Naive thymus-derived CD4-positive, alpha-beta T cell (primary cell): Measurements from ENCODE around the gene SLC1A7. TPM values are rescaled to one million over a fixed set of nuclear protein-coding genes. Genes with fewer than 3 reads are reported as not detected.
A peak's percentile ranks its signal among the peaks of the same experiment; 100 is the strongest.

Source experiments
- ATAC-seq: fragments of 150-1000 bp; cut with Tn5 transposase; 2 replicates; pipeline ENCODE4 v1.10.0; 2021; ENCODE audit warnings: mild to moderate bottlenecking, moderate library complexity
- CTCF ChIA-PET: fragments of 350-600 bp; sonication (Branson Sonifier 250); formaldehyde crosslinking; loops from one replicate; lab custom pipeline; 2021; ENCODE audit warnings: antibody characterized with exemption; lab: Charles Lee
- POLR2A ChIA-PET: fragments of 350-600 bp; sonication (Branson Sonifier 250); formaldehyde crosslinking; loops from one replicate; lab custom pipeline; 2021; ENCODE audit warnings: antibody characterized with exemption, inconsistent platforms; lab: Charles Lee
- DNase-seq, 9 donors: peaks; one replicate each; pipeline versions ENCODE4 v3.0.0 to v3.0.0-alpha.2; 2020 to 2022; ENCODE audit warnings: mixed read lengths in 1 of 9
- H3K27ac ChIP-seq: one replicate; pipeline ENCODE4 v1.7.0; 2013; ENCODE audit warnings: mild to moderate bottlenecking, low read depth, low read length, moderate library complexity
- H3K27me3 ChIP-seq, 2 donors: one replicate each; pipeline ENCODE4 v1.7.0; 2013; ENCODE audit warnings: low read length in 2 of 2, mild to moderate bottlenecking in 2 of 2, moderate library complexity in 2 of 2; ENCODE audit not compliant: control insufficient read depth in 2 of 2, insufficient read depth in 2 of 2
- H3K36me3 ChIP-seq, 3 experiments: 1 replicate in 2 of 3; 2 replicates in 1 of 3; pipeline ENCODE4 v1.7.0; 2013; ENCODE audit warnings: low read length in 3 of 3, mild to moderate bottlenecking in 3 of 3, moderate library complexity in 1 of 3; ENCODE audit not compliant: insufficient read depth in 3 of 3, control insufficient read depth in 2 of 3
- H3K4me1 ChIP-seq, 2 donors: one replicate each; pipeline ENCODE4 v1.7.0; 2013; ENCODE audit warnings: low read length in 2 of 2, mild to moderate bottlenecking in 2 of 2, moderate library complexity in 1 of 2; ENCODE audit not compliant: control insufficient read depth in 2 of 2, insufficient read depth in 2 of 2
- H3K4me3 ChIP-seq: 2 replicates; pipeline ENCODE4 v1.7.0; 2013; ENCODE audit warnings: mild to moderate bottlenecking, low read length
- H3K9me3 ChIP-seq, 3 experiments: 1 replicate in 2 of 3; 2 replicates in 1 of 3; pipeline ENCODE4 v1.7.0; 2013; ENCODE audit warnings: low read length in 3 of 3; ENCODE audit not compliant: control insufficient read depth in 2 of 3
- H3K27ac Mint-ChIP-seq, 9 donors: one replicate each; pipeline ENCODE4 v1.8.0; 2020 to 2022; ENCODE audit warnings: mixed read lengths in 9 of 9, mild to moderate bottlenecking in 8 of 9, moderate library complexity in 5 of 9, inconsistent platforms in 2 of 9
- H3K27me3 Mint-ChIP-seq, 5 donors: one replicate each; pipeline ENCODE4 v1.8.0; 2021 to 2022; ENCODE audit warnings: mixed read lengths in 5 of 5, mild to moderate bottlenecking in 1 of 5
- H3K36me3 Mint-ChIP-seq, 5 donors: one replicate each; pipeline ENCODE4 v1.8.0; 2020 to 2022; ENCODE audit warnings: mixed read lengths in 5 of 5, mild to moderate bottlenecking in 3 of 5, inconsistent platforms in 1 of 5
- H3K4me1 Mint-ChIP-seq, 7 donors: one replicate each; pipeline ENCODE4 v1.8.0; 2020 to 2022; ENCODE audit warnings: mixed read lengths in 7 of 7, mild to moderate bottlenecking in 3 of 7, inconsistent platforms in 1 of 7
- H3K4me3 Mint-ChIP-seq, 10 donors: one replicate each; pipeline ENCODE4 v1.8.0; 2020 to 2022; ENCODE audit warnings: mild to moderate bottlenecking in 10 of 10, mixed read lengths in 10 of 10, moderate library complexity in 6 of 10, inconsistent platforms in 2 of 10
- H3K9me3 Mint-ChIP-seq, 11 donors: one replicate each; pipeline ENCODE4 v1.8.0; 2020 to 2022; ENCODE audit warnings: mixed read lengths in 11 of 11, mild to moderate bottlenecking in 4 of 11, inconsistent platforms in 1 of 11, moderate library complexity in 1 of 11
- intact Hi-C, 2 donors: fragments of 100-400 bp; cut with micrococcal nuclease; formaldehyde crosslinking; loops; one replicate each; pipeline ENCODE4 v1.15.1; 2023
- polyA plus RNA-seq, 2 donors: library from polyadenylated mRNA; unstranded; fragments of 300-500 nt; fragmentation: Illumina TruSeq; gene quantifications; one replicate each; pipeline ENCODE4 v1.2.3, GENCODE V29; 2021
- total RNA-seq, 6 experiments: library from RNA in 5 of 6; stranded (reverse) in 5 of 6; gene quantifications; 1 replicate in 5 of 6; 2 replicates in 1 of 6; pipeline ENCODE4 v1.2.3 and lab custom pipeline; 2021 to 2026

Gene SLC1A7
- total and polyA plus RNA-seq, 7 experiments from 2014 or later, result 0.16 to 1.8 TPM; not detected in 5

DNA sequence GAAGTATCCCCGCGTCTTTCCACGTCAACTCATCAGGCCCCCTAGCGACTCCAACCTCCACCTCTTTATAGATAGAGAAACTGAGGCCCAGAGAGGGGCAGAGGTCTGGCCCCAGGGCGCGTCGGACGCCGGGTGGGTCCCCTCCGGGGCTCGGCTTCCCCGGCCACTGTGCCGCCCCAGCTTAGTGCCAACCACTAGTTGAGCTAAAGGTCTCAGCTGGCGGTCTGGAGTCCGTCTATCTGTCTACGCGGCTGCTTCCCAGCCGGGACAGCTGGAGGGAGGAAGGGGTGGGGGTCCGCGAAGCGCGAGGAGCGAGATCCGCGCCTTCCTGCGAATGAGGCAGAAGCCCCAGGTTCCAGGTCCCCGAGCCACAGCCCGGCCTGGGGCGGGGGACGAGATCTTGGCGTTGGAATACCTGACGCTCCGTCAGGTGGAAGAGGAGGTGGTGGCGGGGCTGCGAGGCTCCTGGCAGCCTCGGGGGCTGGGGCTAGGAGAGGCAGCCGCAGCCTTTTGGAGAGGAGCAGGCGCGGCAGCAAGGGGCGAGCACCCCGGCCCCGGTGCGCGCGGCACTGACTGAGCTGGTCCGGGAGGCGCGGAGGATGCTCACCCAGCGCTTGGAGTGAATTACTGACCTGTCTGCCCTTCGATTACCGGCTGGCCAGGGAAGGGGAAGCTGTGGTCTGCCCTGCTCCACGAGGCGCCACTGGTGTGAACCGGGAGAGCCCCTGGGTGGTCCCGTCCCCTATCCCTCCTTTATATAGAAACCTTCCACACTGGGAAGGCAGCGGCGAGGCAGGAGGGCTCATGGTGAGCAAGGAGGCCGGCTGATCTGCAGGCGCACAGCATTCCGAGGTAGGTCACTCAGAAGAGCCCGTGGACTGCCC is 79.5 kb downstream of the SLC1A7 start:
- intact Hi-C loops, result no loop called here
- Histone ChIP-seq H3K36me3 (no peaks in the 10 kb centered on the region), H3K27me3 (peaks cover 0 to 14% of the 10 kb centered on the region in 2 donors), H3K27ac (no peak overlapping the region), H3K9me3 (no peaks in the 10 kb centered on the region), H3K4me3 (no peak overlapping the region), H3K4me1 (peaks cover 0 to 9% of the 10 kb centered on the region in 2 donors)
- no peaks in the 10 kb centered on the region for H3K36me3 Mint-ChIP-seq
- H3K9me3 Mint-ChIP-seq, result no peaks in the 10 kb centered on the region
- H3K4me3 Mint-ChIP-seq, result peak overlapping the region; percentile 20 to 81 (median 60)
- ChIA-PET POLR2A (no interaction called here), CTCF (no interaction called here)
- H3K27ac Mint-ChIP-seq, result no peak overlapping the region
- H3K27me3 Mint-ChIP-seq, result peaks cover 18 to 67% (median 38%) of the 10 kb centered on the region in 5 donors
- H3K4me1 Mint-ChIP-seq, result peaks cover 0 to 17% (median 12%) of the 10 kb centered on the region in 7 donors
- ATAC-seq (no peak), DNase-seq (no peak)

DNA sequence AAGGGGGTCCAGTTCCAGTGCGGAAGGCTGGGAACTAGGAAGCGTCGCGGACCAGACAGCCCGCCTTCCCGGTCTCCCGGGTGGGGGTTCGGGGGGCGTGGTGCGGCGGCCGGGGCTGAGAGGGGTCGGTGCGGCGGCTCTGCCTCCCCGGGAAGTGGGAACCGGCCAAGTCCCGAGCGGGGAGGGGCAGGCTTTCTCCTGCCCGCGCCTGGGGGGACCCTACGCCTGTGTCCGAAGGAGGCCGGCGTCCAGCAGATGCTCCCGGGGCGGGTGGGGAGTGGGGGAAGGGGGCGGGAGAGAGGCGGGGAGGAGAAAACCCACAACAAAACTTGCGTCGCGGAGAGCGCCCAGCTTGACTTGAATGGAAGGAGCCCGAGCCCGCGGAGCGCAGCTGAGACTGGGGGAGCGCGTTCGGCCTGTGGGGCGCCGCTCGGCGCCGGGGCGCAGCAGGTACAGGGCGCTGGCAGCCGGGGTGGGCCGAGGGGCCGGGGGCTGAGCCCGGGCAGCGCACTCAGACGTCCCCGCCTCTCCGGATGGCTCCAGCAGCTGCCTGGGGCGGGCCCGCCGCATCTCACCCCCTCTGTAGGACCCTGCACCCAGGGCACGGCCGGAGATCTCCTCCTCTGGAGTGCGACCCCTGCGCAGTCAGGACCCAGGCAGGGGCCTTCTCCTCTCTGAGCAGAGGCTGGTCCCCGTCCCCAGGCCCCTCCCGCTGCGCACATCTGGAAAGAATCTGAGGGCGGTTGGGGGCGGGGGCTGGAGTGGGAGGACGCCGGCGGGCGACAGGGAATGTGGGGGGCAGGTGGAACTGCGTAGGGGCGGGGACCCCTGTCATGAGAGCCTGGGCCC is 80.4 kb downstream of the SLC1A7 start, which contains the start of gene PODN:
Gene PODN (plus strand): TSS at position 355 of the 849 bp plus-strand sequence. CDS start 7,643 bp downstream, outside the sequence.
- H3K4me1 ChIP-seq, result peaks cover 0 to 9% of the 10 kb centered on the region in 2 donors
- ChIA-PET CTCF (no interaction called here), POLR2A (no interaction called here)
- DNase-seq (peak in 1 of 9 donors; percentile 9), ATAC-seq (peak; percentile 26)
- intact Hi-C loops, result no loop called here
- Mint-ChIP-seq H3K9me3 (no peaks in the 10 kb centered on the region), H3K4me1 (peaks cover 0 to 17% (median 12%) of the 10 kb centered on the region in 7 donors), H3K27ac (no peak within 1 kb of the TSS), H3K27me3 (peaks cover 18 to 70% (median 38%) of the 10 kb centered on the region in 5 donors), H3K36me3 (no peaks in the 10 kb centered on the region), H3K4me3 (peak within 1 kb of the TSS; percentile 20 to 81 (median 60))
- no peaks in the 10 kb centered on the region for H3K9me3 ChIP-seq
- no peak within 1 kb of the TSS for H3K4me3 ChIP-seq
- no peak within 1 kb of the TSS for H3K27ac ChIP-seq
- no peaks in the 10 kb centered on the region for H3K36me3 ChIP-seq
- peaks cover 0 to 14% of the 10 kb centered on the region in 2 donors for H3K27me3 ChIP-seq

DNA sequence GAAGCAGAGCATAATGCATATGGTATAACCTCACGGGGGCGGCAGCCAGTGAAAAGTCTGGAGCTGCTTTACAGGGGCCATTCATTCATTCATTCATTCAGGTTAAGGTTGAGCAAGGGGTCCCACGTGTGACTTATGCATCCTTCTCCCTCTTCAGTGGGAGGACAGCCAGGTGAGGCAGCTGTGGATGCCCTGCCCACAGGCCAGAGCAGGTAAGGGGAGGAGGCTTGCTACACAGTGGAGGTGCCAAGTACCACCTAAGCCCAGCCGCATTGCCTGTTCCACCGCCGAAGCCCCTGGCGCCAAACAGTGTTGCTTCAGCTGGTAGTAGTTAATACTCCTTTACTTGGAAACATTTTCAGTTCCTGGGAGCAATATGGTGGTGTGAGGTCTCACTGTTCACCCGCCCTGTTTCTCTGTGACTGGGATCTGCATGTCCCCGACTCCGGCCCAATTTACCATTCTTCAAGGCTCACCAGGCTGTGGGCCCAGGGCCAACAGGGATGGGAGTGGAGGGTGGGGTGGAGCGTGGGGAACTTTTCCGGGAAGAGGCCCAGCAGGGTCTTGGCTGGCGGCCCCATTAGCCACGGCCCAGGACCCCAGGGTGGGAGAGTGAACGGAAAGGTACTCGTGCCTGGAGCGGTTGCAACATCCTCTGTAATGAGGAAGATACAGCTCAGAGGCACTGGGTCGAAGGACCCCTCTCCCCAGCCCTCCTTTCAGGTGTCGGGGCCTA is 81.1 kb downstream of the SLC1A7 start:
- Histone ChIP-seq H3K9me3 (no peaks in the 10 kb centered on the region), H3K36me3 (no peaks in the 10 kb centered on the region), H3K4me3 (no peak overlapping the region), H3K27ac (no peak overlapping the region), H3K4me1 (peaks cover 0 to 9% of the 10 kb centered on the region in 2 donors), H3K27me3 (peaks cover 0 to 14% of the 10 kb centered on the region in 2 donors)
- ChIA-PET POLR2A (no interaction called here), CTCF (no interaction called here)
- H3K36me3 Mint-ChIP-seq, result no peaks in the 10 kb centered on the region
- H3K27me3 Mint-ChIP-seq, result peaks cover 18 to 70% (median 36%) of the 10 kb centered on the region in 5 donors
- intact Hi-C loops, result no loop called here
- peak overlapping the region in 8 of 10 donors; percentile 39 to 81 (median 60) for H3K4me3 Mint-ChIP-seq
- H3K9me3 Mint-ChIP-seq, result no peaks in the 10 kb centered on the region
- peaks cover 0 to 17% (median 12%) of the 10 kb centered on the region in 7 donors for H3K4me1 Mint-ChIP-seq
- DNase-seq, result no peak
- no peak overlapping the region for H3K27ac Mint-ChIP-seq
- ATAC-seq, result no peak

DNA sequence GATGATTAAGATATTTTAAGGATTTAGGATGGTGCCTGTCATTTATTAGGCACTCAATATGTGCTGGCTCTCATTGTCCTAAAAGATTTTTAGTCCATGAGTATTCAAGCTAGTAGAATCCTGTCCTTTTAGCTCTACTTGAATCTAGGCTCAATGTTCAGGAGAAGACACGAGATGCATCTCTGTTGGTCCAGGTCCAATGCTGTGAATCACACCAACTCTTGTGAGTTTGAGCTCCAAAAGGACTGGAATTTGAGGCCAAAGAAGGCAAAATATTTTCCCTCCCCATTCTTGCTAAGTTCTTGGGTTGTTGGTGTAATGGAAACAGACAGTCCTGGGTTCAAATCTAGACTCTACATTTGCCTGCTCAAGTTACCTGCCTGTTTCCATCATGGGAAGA is 81.9 kb downstream of the SLC1A7 start:
- CTCF ChIA-PET, result no interaction called here
- H3K9me3 ChIP-seq, result no peaks in the 10 kb centered on the region
- H3K36me3 ChIP-seq, result no peaks in the 10 kb centered on the region
- POLR2A ChIA-PET, result no interaction called here
- no peak overlapping the region for H3K27ac ChIP-seq
- peak overlapping the region in 2 of 10 donors; percentile 33 to 60 for H3K4me3 Mint-ChIP-seq
- DNase-seq, result no peak
- peaks cover 15 to 69% (median 34%) of the 10 kb centered on the region in 5 donors for H3K27me3 Mint-ChIP-seq
- H3K4me1 ChIP-seq, result peaks cover 0 to 9% of the 10 kb centered on the region in 2 donors
- peaks cover 0 to 14% of the 10 kb centered on the region in 2 donors for H3K27me3 ChIP-seq
- intact Hi-C loops, result no loop called here
- H3K27ac Mint-ChIP-seq, result no peak overlapping the region
- H3K4me1 Mint-ChIP-seq, result peaks cover 0 to 17% (median 12%) of the 10 kb centered on the region in 7 donors
- H3K9me3 Mint-ChIP-seq, result no peaks in the 10 kb centered on the region
- no peak for ATAC-seq
- no peak overlapping the region for H3K4me3 ChIP-seq
- no peaks in the 10 kb centered on the region for H3K36me3 Mint-ChIP-seq

DNA sequence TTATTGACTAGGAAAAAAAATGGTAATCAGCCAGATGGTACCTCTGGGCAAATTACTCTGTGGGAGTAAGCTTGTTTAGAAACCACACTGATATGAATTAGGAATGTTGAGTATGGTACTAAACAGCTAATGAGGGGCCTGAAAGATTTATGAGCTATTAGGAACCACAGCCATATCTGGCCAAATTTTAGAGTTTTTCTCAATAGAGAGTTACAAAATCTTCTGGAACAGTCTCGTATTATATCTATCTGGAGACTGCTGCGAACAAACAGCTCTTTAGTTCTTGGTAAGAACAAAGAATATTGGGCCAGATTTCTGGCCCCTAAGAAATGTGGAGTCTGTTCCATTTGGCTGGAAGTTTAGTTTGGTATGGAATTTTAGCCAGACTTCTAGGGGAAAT is 85.3 kb downstream of the SLC1A7 start:
- no peak for DNase-seq
- Histone ChIP-seq H3K4me1 (peaks cover 0 to under 1% of the 10 kb centered on the region in 2 donors), H3K4me3 (no peak overlapping the region), H3K27ac (no peak overlapping the region), H3K9me3 (no peaks in the 10 kb centered on the region), H3K27me3 (no peaks in the 10 kb centered on the region), H3K36me3 (peaks cover 0 to 9% (median 0%) of the 10 kb centered on the region in 3 experiments)
- intact Hi-C loops, result no loop called here
- CTCF ChIA-PET, result no interaction called here
- H3K36me3 Mint-ChIP-seq, result peaks cover 8 to 32% (median 25%) of the 10 kb centered on the region in 5 donors
- ATAC-seq, result no peak
- H3K27me3 Mint-ChIP-seq, result peaks cover 0 to 39% (median 12%) of the 10 kb centered on the region in 5 donors
- H3K4me1 Mint-ChIP-seq, result peaks cover 0 to 6% (median 3%) of the 10 kb centered on the region in 7 donors
- POLR2A ChIA-PET, result interaction anchor here (0.7 kb wide), 1 partner anchor 80 kb away, joined by 3 read pairs; no protein-coding TSS in a partner anchor
- H3K27ac Mint-ChIP-seq, result no peak overlapping the region
- H3K9me3 Mint-ChIP-seq, result no peaks in the 10 kb centered on the region
- no peak overlapping the region for H3K4me3 Mint-ChIP-seq

DNA sequence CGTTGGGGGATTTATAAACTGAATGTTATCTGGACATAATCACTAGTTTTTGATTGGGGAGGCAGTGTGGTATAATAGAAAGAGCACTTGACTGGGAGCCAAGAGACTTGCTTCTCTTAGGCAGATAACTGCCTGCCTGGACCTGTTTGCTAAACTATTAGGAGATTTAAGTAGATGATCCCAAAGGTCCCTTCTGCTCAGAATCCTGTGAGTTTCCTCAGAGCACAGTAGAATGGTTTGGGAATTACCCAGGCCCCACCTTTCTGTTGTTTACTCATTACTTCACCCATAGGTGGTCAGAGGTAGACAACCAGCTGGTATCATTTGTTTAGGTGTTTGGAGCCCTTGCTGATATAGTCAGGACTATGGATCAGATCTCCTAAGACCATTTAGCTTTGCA is 90.8 kb downstream of the SLC1A7 start:
- ATAC-seq, result no peak
- H3K9me3 Mint-ChIP-seq, result no peaks in the 10 kb centered on the region
- POLR2A ChIA-PET, result no interaction called here
- H3K4me1 Mint-ChIP-seq, result peaks cover 0 to 11% (median 0%) of the 10 kb centered on the region in 7 donors
- H3K36me3 Mint-ChIP-seq, result peaks cover 8 to 59% (median 40%) of the 10 kb centered on the region in 5 donors
- H3K27me3 Mint-ChIP-seq, result no peaks in the 10 kb centered on the region
- DNase-seq, result no peak
- Histone ChIP-seq H3K27me3 (no peaks in the 10 kb centered on the region), H3K27ac (no peak overlapping the region), H3K4me3 (no peak overlapping the region), H3K9me3 (no peaks in the 10 kb centered on the region), H3K36me3 (peaks cover 6 to 48% (median 12%) of the 10 kb centered on the region in 3 experiments), H3K4me1 (no peaks in the 10 kb centered on the region)
- CTCF ChIA-PET, result no interaction called here
- no peak overlapping the region for H3K4me3 Mint-ChIP-seq
- intact Hi-C loops, result no loop called here
- H3K27ac Mint-ChIP-seq, result no peak overlapping the region
